Neuron (in vitro differentiated cells): Measurements from ENCODE around the gene OSGIN1.

Experiments
- H2AFZ ChIP-seq: one replicate; pipeline ENCODE4 v1.6.1; 2013; ENCODE audit warnings: low read depth, mild to moderate bottlenecking, inconsistent platforms, low read length, moderate library complexity
- H3K27me3 ChIP-seq: one replicate; pipeline ENCODE4 v1.6.1; 2013; ENCODE audit warnings: low read length; ENCODE audit not compliant: insufficient read depth
- H3K36me3 ChIP-seq: one replicate; pipeline ENCODE4 v1.6.1; 2013; ENCODE audit warnings: low read length; ENCODE audit not compliant: insufficient read depth
- H3K4me1 ChIP-seq: one replicate; pipeline ENCODE4 v1.6.1; 2013; ENCODE audit warnings: low read length; ENCODE audit not compliant: insufficient read depth
- H3K4me3 ChIP-seq: 2 replicates; pipeline ENCODE4 v1.5.1; 2013; ENCODE audit warnings: mild to moderate bottlenecking, low read length, moderate library complexity
- H3K9me3 ChIP-seq: one replicate; pipeline ENCODE4 v1.6.1; 2013; ENCODE audit warnings: low read length

OSGIN1 gene

DNA sequence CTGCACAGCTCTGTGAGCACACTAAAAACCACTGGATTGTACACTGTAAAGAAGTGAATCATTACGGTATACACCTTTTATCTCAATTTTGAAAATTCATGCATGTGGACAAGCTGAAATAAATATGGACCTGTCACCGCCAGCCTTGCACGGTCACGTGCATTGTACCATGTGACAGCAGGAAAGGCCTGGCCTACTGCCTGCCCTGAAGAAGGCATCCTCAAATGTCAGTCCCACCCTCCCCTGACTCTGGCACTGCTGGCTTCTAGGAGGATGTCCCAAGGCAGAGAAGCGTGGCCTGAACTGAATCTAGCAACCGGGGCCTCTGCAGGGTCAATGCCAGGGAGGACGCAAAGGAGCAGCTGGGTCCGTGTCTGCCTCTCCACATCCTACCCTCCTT lies 54.9 kb downstream of the OSGIN1 start:
- Histone ChIP-seq H3K4me1 (no peaks in the 10 kb centered on the region), H2AFZ (no peak overlapping the region), H3K9me3 (no peaks in the 10 kb centered on the region), H3K4me3 (no peak overlapping the region), H3K27me3 (no peaks in the 10 kb centered on the region), H3K36me3 (no peaks in the 10 kb centered on the region)

DNA sequence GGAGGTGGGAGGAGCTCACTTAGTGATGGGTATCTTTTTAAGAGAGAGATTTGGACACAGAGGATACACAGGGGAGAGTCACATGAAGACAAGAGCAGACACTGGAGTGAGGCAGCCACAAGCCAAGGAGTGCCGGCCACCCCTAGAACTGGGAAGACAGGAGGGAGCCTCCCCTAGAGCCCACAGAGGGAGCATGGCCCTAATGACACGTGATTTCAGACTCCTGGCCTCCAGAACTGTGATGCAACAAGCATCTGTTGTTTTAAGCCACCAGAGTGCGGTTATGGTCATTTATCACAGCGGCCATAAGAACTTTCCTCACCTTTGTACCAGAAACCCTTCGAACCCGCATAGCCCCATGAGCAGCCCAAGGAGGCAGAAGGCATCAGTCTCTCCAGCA lies 56.2 kb downstream of the OSGIN1 start:
- no peaks in the 10 kb centered on the region for H3K36me3 ChIP-seq
- no peaks in the 10 kb centered on the region for H3K9me3 ChIP-seq
- no peak overlapping the region for H3K4me3 ChIP-seq
- no peaks in the 10 kb centered on the region for H3K4me1 ChIP-seq
- H2AFZ ChIP-seq, result no peak overlapping the region
- H3K27me3 ChIP-seq, result no peaks in the 10 kb centered on the region

DNA sequence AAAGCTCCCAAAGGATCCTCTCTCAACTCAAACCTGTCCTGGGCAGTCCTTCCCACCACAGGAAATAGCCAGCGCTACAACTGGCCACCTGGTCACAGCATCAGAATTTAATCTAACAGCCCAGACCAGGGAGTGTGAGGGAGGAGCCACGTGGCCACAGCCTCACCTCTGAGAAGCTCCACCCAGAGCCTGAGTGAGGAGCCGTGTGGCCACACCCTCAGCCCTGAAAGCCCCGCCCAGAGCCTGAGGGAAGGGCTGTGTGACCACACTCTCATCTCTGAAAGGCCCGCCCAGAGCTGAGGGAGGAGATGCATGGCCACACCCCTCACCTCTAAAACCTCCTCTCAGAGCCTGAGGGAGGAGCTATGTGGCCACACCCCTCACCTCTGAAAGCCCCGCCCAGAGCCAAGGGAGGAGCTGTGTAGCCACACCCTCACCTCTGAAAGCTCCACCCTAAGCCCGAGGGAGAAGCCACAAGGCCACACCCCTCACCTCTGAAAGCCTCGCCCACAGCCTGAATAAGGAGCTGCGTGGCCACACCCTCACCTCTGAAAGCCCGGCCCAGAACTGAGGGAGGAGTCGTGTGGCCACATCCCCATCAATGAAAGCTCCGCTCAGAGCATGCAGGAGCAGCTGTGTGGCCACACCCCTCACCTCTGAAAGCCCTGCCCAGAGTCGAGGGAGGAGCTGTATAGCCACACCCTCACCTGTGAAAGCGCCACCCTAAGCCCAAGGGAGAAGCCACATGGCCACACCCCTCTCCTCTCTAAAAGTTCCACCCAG lies 60.9 kb downstream of the OSGIN1 start:
- no peak overlapping the region for H3K4me3 ChIP-seq
- no peaks in the 10 kb centered on the region for H3K4me1 ChIP-seq
- no peaks in the 10 kb centered on the region for H3K36me3 ChIP-seq
- no peaks in the 10 kb centered on the region for H3K27me3 ChIP-seq
- no peak overlapping the region for H2AFZ ChIP-seq
- H3K9me3 ChIP-seq, result peaks cover under 1% of the 10 kb centered on the region

DNA sequence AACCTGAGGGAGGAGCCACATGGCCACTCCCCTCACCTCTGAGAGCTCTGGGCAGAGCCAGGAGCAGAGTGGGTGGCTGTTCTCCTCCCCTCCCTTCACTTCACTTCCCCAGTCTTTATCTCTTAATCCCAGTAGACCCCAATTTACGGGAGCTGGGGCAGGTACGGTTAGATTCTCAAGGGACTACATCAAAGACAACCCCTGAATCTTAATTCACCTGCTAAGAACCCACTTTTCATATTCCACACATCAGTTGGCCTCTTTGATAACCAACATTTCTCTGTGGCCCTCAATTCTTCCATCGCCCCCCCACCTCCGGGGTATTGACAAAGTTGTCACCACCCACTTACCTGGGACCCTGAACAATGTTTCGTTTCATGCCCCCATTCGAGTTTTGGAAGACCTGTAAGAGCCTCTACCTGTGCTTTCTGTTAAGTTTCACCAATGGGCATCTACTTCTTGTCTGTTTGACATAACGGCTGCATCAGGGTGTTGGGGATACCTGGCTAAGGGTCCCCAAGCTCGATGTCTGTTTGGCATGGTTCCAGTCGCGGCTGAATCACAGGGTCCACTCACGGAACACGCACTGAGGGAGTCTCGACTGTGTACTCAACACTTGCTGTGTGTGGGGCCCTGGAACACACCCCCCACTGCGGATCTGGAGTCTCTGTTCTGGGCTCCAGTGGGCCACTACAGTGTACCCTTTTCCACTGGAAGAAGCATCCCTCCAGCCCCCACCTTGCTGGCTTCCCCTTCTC lies 61.7 kb downstream of the OSGIN1 start:
- Histone ChIP-seq H3K36me3 (no peaks in the 10 kb centered on the region), H3K27me3 (no peaks in the 10 kb centered on the region), H3K4me1 (no peaks in the 10 kb centered on the region), H3K4me3 (no peak overlapping the region), H2AFZ (no peak overlapping the region), H3K9me3 (peaks cover 3% of the 10 kb centered on the region)

DNA sequence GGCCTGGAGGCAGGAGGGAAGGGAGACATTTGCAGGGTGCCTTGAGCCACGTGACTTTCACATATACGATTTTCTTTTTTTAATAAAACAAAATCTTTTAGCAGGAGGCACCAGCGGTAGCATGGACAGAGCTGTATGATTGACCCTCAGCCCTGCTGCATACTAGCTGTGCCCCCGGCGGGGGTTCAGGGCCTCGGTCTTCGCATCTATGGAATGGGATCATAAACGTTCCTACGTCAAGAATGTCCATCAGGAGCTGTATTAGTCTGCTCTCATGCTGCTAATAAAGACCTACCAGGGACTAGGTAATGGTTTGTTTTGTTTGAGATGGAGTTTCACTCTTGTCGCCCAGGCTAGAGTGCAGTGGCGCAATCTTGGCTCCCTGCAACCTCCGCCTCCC lies 62.4 kb downstream of the OSGIN1 start:
- no peak overlapping the region for H2AFZ ChIP-seq
- H3K4me1 ChIP-seq, result no peaks in the 10 kb centered on the region
- H3K27me3 ChIP-seq, result no peaks in the 10 kb centered on the region
- H3K36me3 ChIP-seq, result no peaks in the 10 kb centered on the region
- H3K9me3 ChIP-seq, result peaks cover 7% of the 10 kb centered on the region
- no peak overlapping the region for H3K4me3 ChIP-seq
